ENCODE data around the gene TM7SF2. TPM values are rescaled to one million over a fixed set of nuclear protein-coding genes. Genes with fewer than 3 reads are reported as not detected.

The TM7SF2 gene
- total and polyA plus RNA-seq, 7 donors, result 3.6 to 43.2 (median 17.4) TPM

DNA sequence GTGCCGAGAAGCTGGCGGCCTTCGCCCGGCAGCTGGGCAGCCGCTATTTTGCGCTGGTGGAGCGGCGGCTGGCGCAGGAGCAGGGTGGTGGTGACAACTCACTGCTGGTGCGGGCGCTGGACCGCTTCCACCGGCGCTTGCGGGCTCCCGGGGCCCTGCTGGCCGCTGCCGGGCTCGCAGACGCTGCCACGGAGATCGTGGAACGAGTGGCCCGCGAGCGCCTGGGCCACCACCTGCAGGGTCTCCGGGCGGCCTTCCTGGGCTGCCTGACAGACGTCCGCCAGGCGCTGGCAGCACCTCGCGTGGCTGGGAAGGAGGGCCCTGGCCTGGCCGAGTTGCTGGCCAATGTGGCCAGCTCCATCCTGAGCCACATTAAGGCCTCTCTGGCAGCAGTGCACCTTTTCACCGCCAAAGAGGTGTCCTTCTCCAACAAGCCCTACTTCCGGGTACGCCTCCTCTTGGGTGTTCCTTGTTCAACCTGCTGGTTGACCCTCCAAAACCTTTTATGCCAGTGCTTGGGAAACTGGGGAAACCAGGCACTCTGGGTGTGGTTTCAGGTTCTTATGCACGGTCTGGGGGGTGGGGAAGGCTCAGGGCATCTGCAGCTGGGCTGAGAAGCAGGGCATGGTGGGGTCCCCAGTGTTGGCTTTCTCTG is 3.1 kb upstream of the TM7SF2 start:
- Histone ChIP-seq H3K9me3 (no peaks in the 10 kb centered on the region), H3K36me3 (peaks cover 9 to 40% (median 16%) of the 10 kb centered on the region in 4 donors), H3K27ac (no peak overlapping the region), H3K27me3 (no peaks in the 10 kb centered on the region), H3K4me1 (peaks cover 0 to 33% (median 31%) of the 10 kb centered on the region in 4 donors), H3K4me3 (no peak overlapping the region)
- intact Hi-C loops (cut with DNase I), result no loop called here
- DNase-seq, result no peak
- 93 to 95% methylated on average over 38 of the region's 38 CpGs for WGBS, 2 donors
- TF ChIP-seq POLR2A (IDR thresholded peaks at IDR 0.05) (no peak), POLR2AphosphoS5 (IDR thresholded peaks at IDR 0.05) (no peak), EP300 (IDR thresholded peaks at IDR 0.05) (no peak)
- TF ChIP-seq, protein P1, sequence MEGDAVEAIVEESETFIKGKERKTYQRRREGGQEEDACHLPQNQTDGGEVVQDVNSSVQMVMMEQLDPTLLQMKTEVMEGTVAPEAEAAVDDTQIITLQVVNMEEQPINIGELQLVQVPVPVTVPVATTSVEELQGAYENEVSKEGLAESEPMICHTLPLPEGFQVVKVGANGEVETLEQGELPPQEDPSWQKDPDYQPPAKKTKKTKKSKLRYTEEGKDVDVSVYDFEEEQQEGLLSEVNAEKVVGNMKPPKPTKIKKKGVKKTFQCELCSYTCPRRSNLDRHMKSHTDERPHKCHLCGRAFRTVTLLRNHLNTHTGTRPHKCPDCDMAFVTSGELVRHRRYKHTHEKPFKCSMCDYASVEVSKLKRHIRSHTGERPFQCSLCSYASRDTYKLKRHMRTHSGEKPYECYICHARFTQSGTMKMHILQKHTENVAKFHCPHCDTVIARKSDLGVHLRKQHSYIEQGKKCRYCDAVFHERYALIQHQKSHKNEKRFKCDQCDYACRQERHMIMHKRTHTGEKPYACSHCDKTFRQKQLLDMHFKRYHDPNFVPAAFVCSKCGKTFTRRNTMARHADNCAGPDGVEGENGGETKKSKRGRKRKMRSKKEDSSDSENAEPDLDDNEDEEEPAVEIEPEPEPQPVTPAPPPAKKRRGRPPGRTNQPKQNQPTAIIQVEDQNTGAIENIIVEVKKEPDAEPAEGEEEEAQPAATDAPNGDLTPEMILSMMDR (IDR thresholded peaks at IDR 0.05), result no peak

DNA sequence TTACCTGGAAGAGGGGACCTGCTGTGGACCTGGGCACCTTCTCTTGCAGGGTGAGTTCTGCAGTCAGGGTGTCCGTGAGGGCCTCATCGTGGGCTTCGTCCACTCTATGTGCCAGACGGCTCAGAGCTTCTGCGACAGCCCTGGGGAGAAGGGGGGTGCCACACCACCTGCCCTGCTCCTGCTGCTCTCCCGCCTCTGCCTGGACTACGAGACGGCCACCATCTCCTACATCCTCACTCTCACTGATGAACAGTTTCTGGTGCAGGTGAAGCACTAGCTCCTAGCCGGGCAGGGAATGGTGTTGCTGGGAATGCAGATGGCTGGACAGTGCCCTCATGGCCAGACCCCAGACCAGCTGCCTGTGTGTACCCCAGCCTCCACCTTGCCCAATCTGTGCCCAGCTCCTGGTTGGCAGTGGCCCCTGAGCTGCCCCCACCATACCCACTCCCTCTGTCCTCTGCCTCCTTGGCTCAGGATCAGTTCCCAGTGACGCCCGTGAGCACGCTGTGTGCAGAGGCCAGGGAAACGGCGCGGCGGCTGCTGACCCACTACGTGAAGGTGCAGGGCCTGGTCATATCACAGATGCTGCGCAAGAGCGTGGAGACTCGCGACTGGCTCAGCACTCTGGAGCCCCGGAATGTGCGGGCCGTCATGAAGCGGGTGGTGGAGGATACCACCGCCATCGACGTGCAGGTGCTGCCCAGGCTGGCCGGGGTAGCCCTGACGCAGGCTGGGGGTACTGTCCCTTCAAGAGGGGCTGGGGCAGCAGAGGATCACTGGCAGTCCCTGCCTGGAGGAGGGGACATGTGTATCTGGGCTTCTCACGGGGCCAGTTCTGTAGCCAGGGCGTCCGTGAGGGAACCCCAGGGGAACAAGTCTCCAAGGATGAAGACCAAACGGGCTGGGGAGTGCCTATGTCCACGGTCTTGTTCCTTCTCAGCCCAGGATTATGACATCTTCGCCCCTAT is 2.2 kb upstream of the TM7SF2 start:
- Histone ChIP-seq H3K4me3 (no peak overlapping the region), H3K36me3 (peaks cover 9 to 40% (median 16%) of the 10 kb centered on the region in 4 donors), H3K4me1 (peaks cover 0 to 38% (median 34%) of the 10 kb centered on the region in 4 donors), H3K27ac (peak overlapping the region in 1 of 4 donors; percentile 81), H3K27me3 (no peaks in the 10 kb centered on the region), H3K9me3 (no peaks in the 10 kb centered on the region)
- TF ChIP-seq EP300 (IDR thresholded peaks at IDR 0.05), result no peak
- TF ChIP-seq POLR2A (IDR thresholded peaks at IDR 0.05), result no peak
- TF ChIP-seq POLR2AphosphoS5 (IDR thresholded peaks at IDR 0.05), result no peak
- TF ChIP-seq, protein P1 (IDR thresholded peaks at IDR 0.05), result no peak
- intact Hi-C loops (cut with DNase I), result loop anchor here (2.0 to 10.0 kb wide), 4 partner anchors 13 to 505 kb away; partner anchors contain the start of genes CAPN1, CDC42BPG, MAP3K11 and PCNX3
- DNase-seq, result no peak
- WGBS, 2 donors, result 90 to 93% methylated on average over 36 of the region's 36 CpGs

DNA sequence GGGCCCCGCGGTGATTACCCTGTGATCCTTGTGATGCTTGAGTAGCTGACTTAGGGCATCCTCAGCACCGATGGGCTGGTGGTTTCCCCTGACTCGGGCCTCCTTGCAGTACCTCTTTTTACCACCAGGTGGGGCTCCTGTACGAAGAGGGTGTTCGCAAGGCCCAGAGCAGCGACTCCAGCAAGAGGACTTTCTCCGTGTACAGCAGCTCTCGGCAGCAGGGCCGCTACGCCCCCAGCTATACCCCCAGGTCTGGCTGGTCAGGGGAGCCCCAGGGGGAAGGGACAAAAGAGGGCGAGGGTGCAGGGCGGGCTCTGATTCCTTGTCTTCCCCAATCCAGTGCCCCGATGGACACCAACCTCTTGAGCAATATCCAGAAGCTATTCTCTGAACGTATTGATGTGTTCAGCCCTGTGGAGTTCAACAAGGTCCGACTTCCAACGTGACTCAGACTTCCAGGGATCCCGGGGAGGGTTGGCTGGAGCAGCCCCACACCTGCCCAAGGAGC is 1.3 kb upstream of the TM7SF2 start:
- Histone ChIP-seq H3K9me3 (no peaks in the 10 kb centered on the region), H3K27me3 (no peaks in the 10 kb centered on the region), H3K4me3 (no peak overlapping the region), H3K4me1 (peaks cover 0 to 40% (median 34%) of the 10 kb centered on the region in 4 donors), H3K36me3 (peaks cover 9 to 36% (median 16%) of the 10 kb centered on the region in 4 donors), H3K27ac (peak overlapping the region; percentile 81 to 85 (median 82))
- TF ChIP-seq, protein P1 (IDR thresholded peaks at IDR 0.05), result peak; percentile 95 to 100 (median 98)
- TF ChIP-seq POLR2A (IDR thresholded peaks at IDR 0.05), result no peak
- DNase-seq, result peak; percentile 94
- WGBS, 2 donors, result 11 to 18% methylated on average over 18 of the region's 18 CpGs
- intact Hi-C loops (cut with DNase I), result loop anchor here (2.0 to 10.0 kb wide), 4 partner anchors 14 to 504 kb away; partner anchors contain the start of genes CAPN1, CDC42BPG, MAP3K11 and PCNX3

DNA sequence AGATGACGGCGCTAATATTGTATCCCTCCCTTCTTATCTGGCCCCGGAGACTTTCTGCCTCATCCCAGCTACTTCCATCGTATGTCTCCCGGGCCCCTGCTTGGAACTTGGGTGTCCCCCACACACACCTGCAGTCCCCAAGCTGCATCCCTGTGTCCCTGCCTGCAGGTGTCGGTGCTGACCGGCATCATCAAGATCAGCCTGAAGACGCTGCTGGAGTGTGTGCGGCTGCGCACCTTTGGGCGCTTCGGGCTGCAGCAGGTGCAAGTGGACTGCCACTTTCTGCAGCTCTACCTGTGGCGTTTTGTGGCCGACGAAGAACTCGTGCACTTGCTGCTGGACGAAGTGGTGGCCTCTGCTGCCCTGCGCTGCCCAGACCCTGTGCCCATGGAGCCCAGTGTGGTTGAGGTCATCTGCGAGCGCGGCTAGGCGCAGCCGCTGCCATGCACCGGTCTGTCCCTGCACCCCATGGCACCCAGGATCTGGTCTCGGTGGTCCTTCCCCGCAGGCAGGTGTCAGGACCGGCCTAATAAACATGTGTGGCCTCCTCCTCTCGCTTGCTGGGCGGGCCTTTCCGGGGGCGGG is 421 bp upstream of the TM7SF2 start:
- peak overlapping the region; percentile 81 to 85 (median 82) for H3K27ac ChIP-seq
- intact Hi-C loops (cut with DNase I), result loop anchor here (2.0 to 10.0 kb wide), 4 partner anchors 14 to 504 kb away; partner anchors contain the start of genes CAPN1, CDC42BPG, MAP3K11 and PCNX3
- peaks cover 0 to 49% (median 41%) of the 10 kb centered on the region in 4 donors for H3K4me1 ChIP-seq
- DNase-seq, result no peak
- peaks cover 9 to 39% (median 18%) of the 10 kb centered on the region in 4 donors for H3K36me3 ChIP-seq
- H3K9me3 ChIP-seq, result no peaks in the 10 kb centered on the region
- WGBS, 2 donors, result 63 to 66% methylated on average over 31 of the region's 31 CpGs
- H3K4me3 ChIP-seq, result peak overlapping the region in 3 of 4 donors; percentile 49 to 58 (median 49)
- no peaks in the 10 kb centered on the region for H3K27me3 ChIP-seq
- TF ChIP-seq EP300 (IDR thresholded peaks at IDR 0.05) (no peak), POLR2AphosphoS5 (IDR thresholded peaks at IDR 0.05) (no peak), POLR2A (IDR thresholded peaks at IDR 0.05) (no peak)
- TF ChIP-seq, protein P1 (IDR thresholded peaks at IDR 0.05), result no peak

Measured in sigmoid colon (tissue), 7 donors.